GM19324 (cell line): ENCODE results near the gene FAM81A.
"Not testable (repeated sequence)": the region's sequence is repeated elsewhere in the genome, so short reads cannot be mapped to it uniquely, and the experiment has no call there.

Experiments used
- ATAC-seq: cut with Tn5 transposase; IDR thresholded peaks from one replicate; pipeline ENCODE4 v1.9.1; 2021; ENCODE audit warnings: mild to moderate bottlenecking, moderate library complexity; ENCODE audit not compliant: unreplicated experiment, low FRiP score

Gene FAM81A

GRCh38 chr15:59420986-59421618, 16.9 kb upstream of the FAM81A start:
- no peak for ATAC-seq

GRCh38 chr15:59424616-59425015, 13.4 kb upstream of the FAM81A start:
- ATAC-seq, result no peak

DNA sequence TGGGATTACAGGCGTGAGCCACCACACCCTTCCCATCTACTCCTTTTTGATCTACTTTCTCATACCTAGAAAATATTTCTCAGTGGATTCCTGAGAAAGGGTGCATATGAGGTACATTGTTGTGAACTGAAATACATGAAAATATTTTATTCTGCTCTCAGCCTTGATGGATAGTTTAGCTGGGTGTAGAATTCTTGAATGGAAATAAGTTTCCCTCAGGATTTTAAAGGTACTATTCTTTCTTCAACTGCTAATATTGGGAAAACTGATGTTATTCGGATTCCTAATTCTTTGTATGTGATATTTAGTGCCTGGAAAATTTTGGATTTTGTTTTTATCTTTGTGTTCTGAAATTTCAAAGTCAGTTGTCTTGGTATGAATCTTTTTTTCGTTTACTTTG, 9.1 kb upstream of the FAM81A start:
- ATAC-seq, result not testable (repeated sequence)

GRCh38 chr15:59432389-59432788, 5.6 kb upstream of the FAM81A start:
- ATAC-seq, result no peak

DNA sequence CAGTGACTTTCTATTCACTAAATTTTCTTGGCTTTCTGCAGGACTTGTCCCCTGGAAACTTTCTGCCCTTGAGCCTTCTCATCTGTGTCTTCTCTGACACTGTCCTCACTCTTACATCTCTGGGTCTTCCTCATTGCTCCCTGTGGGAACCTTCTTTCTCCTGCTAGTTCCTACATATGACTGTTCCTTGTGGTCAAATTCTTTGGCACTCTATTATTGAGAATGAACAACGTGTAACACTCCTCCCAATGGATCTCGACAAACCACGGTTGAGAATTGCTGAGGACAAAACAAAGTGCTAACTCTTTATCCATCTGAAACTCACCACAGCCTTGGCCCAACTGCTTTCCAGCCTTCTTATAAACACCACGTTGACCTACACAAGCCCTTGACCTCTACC, 3.5 kb upstream of the FAM81A start:
- ATAC-seq, result no peak

- no peak for ATAC-seq
These were observed 1.2 kb upstream of the FAM81A start for GRCh38 chr15:59436774-59437141.

GRCh38 chr15:59437142-59437816, 707 bp upstream of the FAM81A start:
- ATAC-seq, result no peak

DNA sequence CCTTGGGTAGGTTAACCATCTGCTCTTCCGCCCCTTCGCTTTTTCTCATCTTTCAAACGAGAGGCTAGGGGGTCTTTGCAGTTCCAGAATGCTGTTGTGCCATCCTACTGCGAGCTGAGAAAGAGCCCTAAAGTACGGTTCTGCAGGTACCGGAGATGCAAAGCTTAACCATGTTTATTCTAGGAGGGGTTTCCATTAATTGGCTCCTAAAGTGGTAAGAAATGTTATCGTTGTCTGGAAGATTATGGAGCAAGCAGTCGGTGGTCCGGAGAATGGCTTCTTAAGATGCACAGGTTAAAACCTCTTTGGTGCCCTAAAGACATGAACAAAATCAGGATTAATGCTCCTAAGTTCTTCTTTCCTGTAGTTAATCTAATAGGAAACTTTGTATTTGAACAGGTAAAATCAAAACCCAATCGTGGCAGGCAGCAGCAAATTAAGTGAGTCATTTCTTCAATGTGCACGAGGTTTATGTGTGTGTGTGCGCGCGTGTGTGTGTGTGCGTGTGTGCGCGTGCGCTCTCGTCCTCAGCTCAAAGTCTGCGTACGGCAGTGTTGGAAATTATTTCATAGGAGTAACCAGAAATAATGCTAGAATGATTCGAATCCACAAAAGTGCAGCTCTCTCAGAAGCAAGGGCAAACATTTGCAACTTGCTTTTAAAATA, 772 bp downstream of the FAM81A start:
- no peak for ATAC-seq

DNA sequence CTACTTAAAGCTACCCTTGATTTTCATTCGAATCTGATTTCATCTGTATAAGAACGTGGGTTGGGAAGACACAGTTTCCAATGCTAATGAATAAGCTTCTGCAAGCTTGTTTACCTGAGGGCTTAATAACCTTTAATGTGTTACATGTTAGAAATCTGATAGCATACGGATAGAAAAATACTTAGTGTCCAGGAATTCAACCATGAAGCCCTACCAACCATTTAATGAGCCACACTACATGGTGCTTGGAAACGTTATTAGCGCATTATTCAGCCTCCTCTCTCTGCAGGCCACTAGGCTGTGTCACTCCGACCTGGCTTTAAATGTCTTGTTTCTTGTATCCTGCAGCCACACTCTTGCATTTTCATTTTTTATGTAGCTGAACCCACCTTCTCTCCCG, 1.6 kb downstream of the FAM81A start:
- no peak for ATAC-seq

GRCh38 chr15:59443341-59444072, 5.5 kb downstream of the FAM81A start:
- no peak for ATAC-seq

DNA sequence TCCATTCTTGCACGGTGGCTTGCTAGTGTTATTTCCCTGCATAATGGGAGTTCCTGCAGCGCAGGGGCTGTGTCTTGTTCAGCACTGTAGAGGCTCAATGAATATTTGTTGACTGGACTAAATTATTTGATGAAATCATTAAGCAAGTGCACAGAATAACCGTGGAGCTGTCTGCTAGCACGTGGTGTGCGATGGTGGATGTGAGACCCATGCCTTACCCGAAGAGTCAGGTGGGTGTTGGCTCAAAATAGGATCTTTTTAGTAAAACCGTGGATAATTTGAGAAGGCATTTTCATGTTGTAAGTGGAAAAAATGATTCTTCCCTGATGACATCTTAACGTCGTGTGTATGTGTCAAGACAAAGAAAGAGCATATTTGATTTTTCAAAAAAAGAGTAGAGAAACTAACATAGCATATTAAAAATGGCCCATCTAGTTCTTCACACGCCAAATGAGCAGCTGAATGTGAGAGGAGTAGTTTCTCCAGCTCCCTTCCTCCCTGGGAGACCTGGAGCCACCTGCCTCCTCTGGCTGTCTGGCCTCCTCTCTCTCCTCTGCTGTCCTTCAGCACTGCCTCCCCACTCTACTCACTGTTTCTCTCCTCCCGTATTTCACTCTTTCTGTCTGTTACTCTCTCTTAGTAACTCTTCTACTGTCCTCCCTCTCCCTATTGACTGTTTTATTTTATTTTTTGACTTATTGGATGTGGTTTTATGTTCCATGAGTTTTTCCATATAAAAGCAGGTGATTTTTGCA, 6.3 kb downstream of the FAM81A start:
- no peak for ATAC-seq

GRCh38 chr15:59444980-59445545, 7.1 kb downstream of the FAM81A start:
- ATAC-seq, result no peak

DNA sequence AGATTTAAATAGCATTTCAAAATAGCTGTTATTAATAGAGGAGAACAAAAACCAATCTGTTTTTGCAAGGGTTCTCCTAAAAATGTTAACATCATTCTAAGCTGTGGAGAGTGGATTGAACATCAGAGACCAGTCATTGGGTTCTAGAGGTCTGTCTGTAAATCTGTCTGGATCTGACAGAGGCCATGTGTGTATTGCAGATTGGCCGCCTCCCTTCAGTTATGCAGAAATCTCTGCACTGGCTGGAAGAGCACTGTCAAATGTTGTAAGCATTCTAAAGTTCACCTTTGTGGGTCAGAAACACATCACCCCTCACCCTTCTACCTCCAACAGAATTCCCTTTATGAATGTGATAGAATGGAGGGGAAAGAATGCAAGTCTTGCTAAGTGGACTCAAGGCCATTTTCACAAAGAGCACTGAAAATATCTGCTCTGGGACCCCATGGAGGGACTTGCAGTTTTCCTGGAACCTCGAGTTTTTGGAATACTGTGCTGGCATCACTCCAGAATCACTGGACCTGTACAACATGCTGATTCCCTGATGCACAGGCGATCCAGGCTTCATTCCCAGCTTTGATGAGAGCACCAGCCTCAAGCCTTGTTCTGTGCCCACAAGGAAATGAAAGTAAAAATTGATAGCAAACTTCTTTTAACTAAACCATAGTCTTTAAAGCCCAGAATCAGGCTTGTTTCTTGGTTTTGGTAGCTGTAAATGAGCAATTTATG, 8.4 kb downstream of the FAM81A start:
- ATAC-seq, result no peak

DNA sequence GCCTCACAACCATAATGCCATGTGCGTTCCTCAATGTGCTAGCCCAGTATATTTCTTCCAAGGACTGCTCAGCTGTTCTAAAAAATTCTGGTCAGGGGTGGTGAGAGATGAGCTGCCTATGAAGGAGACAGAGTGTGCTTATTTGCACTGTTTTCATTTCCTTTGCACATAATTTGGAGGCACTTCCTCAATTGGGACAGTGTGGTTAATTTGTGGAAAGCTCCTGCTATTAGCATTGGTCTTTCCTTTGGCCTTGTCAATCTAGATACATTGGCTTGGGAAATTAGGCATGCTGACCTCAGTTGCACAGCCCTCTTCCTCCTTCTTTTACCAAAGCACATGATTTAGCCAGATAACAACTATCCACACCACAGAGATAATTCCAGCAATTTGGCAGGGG, 9.4 kb downstream of the FAM81A start:
- no peak for ATAC-seq

DNA sequence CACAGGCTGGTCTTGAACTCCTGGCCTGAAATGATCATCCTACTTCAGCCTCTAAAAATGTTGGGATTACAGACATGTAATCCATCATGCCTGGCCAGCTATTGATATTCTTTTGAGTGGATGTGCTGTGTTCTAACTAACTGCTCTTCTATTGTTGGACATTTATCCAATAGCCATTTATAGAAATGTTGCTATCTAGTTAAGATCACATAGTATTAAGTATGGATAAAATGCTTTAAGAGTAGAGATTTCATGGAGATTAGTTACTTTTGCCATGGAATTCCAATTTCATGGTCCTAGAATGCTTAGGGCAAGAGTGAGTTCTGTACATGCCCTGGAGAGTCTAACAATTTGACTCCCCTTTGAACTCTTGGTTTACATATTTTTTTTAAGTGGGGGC, 10.9 kb downstream of the FAM81A start:
- ATAC-seq, result no peak

DNA sequence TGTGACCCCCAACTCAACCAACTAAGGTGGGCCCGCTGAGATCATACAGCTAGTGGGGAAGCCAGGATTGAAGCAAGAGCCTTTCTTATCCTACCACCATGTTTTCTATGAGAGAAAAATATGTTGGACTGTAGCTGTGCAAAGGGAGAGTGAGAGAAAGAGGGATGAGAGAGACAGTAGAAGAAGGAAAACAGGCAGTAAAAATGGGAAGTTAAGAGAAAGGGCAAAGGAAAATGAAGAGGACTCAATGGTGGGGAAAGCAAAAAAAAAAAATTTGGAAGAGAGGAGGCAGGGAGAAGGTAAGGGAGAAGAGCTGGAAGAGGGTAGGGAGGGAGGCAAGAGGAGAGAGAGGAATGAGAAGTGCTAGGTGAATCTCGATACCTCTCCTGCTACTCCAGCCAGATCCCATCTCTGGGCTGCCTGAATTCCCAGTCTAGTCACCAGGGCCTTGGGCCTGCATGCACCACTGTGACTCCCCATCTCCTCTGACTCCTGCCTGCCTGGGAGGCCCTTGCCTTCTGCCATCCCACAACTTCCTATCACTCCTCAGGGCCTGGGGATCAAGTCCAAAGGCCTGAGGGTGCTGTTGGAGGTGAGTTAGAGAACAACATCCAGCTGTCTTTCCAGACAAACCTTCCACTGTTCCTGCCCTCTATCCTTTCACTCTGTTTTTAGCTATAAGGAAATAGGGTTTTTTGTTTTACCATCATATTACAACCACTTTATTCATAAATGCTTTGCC, 15.7 kb downstream of the FAM81A start:
- ATAC-seq, result no peak

- ATAC-seq, result no peak
These were observed 18.1 kb downstream of the FAM81A start for GRCh38 chr15:59456114-59456513.

DNA sequence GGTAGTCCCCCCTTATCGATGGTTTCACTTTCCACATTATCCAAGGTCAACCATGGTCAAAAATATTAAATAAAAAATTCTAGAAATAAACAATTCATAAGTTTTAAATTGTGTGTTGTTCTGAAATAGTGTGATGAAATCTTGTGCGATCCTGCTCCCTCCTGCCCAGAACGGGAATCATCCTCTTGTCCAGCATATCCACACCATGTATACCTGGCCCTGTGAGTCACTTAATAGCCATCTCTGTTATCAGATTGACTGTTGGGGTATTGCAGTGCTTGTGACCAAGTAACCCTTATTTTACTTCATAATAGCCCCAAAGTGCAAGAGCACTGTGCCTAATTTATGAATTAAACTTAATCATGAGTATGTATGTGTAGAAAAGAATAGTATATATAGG, 19.1 kb downstream of the FAM81A start:
- ATAC-seq, result no peak

DNA sequence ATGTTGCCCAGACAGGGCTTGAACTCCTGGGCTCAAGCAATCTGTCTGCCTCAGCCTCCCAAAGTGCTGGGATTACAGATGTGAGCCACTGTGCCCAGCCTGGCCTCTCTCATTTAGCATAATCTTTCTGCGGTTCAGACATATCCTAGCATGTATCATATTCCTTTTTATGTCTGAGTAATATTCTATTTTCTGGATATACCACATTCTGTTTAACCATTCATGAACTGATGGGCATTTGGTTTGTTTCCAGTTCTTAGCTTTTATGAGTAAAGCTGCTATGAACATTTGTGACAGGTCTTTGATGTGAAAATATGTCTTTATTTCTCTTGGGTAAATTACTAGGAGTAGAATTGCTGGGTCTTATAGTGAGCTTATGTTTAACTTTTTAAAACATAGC, 23.5 kb downstream of the FAM81A start:
- ATAC-seq, result no peak
